GM18507 (cell line): Measurements from ENCODE around the gene CLMN.

Experiments
- DNase-seq: peaks from one replicate; pipeline ENCODE4 v3.0.0; 2011; ENCODE audit warnings: low read depth; ENCODE audit not compliant: insufficient read length; ENCODE audit errors: extremely low spot score
- FAIRE-seq: peaks from 2 replicates; lab custom pipeline; 2011; peaks lifted over from hg19 to GRCh38; lab: Jason Lieb, UNC

Gene CLMN

GRCh38 chr14:95323917-95324316, 4.2 kb upstream of the CLMN start:
- DNase-seq: no peak
- FAIRE-seq: no peak

DNA sequence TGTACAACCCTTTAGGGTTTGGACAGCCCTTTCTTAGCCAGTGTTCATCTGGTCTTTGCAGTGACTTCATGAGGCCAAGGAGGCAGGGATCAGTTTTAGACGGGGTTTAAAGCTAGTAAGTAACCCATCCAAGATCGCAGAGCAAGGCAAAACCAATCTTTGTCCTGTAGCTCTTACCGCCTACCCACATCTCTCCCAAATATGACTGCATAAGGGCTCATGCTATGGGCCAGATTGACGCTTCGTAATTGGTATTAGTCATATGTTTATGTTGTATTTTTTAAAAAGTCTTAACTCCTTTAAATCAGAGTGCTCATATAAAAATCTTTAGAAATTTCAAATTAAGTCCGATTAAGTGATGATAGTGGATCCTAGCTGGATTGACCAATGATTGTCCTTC, 3.7 kb upstream of the CLMN start:
- DNase-seq (no peak), FAIRE-seq (no peak)

- DNase-seq (no peak), FAIRE-seq (no peak)
Observed at GRCh38 chr14:95322651-95323050, 2.9 kb upstream of the CLMN start.

- FAIRE-seq (no peak), DNase-seq (no peak)
Observed at GRCh38 chr14:95321693-95322455, 2.2 kb upstream of the CLMN start.

DNA sequence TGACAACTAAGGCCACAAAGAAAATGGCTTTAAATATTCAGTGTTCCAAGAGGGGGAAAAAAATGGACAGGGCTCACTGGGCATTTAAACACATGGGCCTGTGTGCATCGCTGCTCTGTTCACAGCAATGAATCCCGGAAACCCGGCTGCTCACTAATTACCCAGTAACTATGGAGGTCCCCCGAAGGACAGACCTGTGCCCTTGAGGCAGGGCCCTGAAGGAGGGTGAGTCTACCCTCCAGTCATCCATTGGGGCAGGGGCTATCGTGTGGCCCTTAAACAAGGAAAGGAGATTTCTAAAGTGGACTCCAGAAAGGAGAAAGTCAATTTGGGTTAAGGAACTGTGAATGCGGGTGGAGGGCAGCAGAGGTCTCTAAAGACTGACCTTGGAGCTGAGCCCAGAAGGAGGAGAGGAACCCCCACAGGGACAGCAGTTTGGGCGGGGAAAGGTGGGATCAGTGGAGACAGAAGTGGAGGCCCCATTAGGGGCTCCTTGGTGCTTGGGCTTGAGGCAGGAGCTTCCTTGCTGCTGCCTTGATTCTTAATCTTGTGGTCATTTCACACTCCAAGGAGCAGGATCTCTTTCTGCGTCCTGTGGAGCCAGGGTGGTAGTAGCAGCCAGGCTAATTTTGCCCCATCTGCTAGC, 1.4 kb upstream of the CLMN start:
- FAIRE-seq: no peak
- DNase-seq: no peak

DNA sequence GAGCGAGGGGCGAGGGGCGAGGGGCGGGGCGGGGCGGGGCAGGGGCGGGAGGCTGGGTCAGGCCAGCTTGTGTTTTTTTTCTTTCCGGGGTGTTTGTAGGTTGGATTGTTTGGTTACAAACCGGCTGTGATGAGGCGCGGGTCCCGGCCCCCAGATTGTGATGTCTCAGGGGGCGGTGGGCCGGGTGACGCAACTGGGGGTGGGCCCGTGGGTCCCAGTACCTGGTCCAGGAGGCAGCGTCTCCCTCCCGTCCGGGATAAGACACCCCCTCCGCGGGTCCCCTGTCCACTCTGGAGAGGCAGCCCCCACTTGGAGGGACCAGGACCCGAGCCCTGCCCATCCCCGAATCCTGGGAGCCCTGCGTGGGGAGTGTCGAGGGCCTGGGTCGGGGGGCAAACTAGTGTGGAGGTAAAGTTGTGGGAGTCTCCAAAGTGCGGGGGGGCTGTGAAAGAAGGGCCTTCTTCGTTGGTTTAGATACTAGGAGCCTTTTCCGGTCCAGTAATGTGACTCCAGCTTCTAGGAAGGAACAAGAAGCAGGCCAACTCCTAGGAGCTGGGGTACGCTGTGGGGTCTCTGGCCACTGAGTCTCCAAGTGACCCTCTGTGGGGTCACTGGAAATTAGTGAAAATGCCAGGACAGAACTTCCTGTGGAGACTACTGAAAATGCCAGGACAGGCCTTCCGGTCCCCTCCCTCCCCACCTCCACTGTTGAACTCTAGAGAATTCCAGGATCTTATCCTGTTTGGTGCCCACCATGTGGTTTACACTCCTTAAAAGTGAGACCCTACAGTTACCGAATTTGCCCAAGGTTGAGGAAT, 579 bp upstream of the CLMN start:
- no peak for DNase-seq
- FAIRE-seq: no peak

DNA sequence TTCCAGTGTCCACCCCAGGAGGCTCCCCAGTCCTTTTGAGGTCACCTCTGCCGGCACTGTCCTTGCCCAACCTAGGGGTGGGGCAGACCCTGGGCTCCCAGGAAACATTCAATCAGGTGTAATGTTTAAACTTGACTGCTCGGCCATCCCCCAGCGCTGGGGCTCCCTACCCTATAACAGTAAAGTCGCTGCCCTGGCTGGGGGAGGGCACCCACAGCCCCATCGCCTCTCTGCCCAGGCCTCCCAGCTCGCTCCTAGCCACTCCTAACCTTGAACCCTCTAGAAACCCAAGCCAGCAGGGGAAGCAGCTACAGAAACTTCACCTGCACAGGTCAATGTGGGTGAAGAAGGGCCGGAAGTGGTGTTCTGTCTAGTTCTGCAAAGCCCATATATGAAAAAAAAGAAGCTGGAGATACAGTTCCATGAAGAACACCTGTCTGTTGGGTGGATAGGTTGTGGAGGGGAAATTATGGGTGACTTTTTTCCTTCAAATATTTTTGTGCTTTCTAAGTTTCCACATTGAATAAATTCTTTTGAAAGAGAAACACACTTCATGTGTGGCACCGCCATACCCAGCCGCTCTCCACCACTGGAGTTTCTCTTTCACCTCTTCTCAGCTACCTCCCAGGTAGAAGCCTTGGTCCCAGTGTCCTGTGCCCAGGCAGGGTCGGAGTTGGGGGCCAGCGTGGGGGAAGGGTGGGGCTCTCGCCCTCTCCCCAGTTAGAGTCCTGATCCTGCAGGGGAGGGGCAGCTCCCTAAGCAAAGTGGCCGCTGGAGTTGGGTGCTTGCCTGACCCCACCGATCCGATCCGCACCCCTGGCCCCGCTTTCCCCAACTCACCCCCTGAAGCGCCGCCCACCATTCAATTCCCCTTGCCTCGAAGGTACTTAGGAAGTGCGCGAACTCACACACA, 1.1 kb downstream of the CLMN start:
- DNase-seq (no peak), FAIRE-seq (peak; percentile 69)

DNA sequence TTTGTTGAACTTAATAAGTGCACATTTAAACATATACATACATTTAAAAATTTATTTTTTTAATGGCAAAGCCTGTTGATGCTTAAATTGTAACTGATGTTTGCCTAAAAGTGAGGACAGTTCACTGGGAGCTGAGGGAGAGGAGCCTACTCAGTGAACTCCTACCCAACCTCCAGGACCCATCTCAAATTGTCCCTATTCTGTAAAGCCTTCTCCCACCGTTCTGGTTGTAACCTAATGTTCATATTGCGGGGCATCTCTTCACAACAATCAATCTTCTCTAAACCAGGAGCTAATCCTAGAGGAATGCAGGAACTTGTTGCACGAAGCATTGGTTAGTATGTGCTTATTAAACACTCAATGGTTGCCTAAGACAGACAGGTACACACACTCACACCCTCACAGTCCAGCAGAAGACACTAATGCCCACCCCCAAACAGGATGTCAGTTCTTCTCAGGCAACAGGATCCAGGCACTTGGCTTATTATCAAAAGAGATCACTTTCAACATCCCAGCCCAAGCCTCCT, 1.8 kb downstream of the CLMN start:
- no peak for DNase-seq
- FAIRE-seq: no peak

- DNase-seq (no peak), FAIRE-seq (no peak)
Observed at GRCh38 chr14:95316821-95317220, 2.9 kb downstream of the CLMN start.

GRCh38 chr14:95315579-95315978, 4.1 kb downstream of the CLMN start:
- DNase-seq (no peak), FAIRE-seq (peak; percentile 26)

DNA sequence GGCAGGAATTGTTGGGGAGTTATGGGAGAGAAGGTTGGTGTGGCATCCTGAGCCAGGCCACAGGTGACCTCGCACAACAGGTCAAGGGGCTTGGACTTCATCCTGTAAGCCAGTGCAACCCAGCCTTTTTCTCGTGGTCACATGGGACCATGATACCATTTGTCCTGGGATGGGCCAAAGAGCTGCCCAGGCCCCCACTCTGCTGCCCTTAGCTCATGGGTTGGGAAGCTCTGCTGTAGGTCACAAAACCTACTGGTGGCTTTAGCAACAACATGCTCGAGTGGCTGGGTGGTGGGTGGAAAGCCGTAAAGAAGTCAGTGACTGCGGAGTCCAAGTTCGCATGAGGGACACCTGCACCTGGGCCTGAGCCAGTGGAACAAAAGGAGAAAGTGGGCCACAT, 4.6 kb downstream of the CLMN start:
- FAIRE-seq (peak; percentile 9), DNase-seq (no peak)

DNA sequence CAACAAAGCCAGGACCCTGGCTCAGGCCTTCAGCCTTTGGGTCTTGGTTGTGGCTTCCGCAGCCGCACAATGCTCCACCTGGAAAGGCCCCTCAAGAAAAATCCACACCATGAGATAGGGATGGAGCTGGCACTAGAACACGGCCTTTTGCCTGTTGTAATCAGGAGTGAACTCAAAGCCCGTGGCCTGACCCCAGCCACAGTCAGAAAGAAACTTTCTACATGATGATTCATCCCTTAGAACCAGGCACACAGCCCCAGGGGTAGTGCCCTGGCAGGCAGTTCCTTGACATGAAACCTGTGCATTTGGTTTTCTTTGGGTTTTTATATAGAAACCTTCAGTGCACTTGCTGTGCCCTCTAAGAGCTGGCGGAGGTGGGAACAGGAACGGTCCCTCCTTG, 5.1 kb downstream of the CLMN start:
- FAIRE-seq (peak; percentile 73), DNase-seq (no peak)

- peak; percentile 39 for FAIRE-seq
- no peak for DNase-seq
Observed at GRCh38 chr14:95313707-95314106, 6.0 kb downstream of the CLMN start.

DNA sequence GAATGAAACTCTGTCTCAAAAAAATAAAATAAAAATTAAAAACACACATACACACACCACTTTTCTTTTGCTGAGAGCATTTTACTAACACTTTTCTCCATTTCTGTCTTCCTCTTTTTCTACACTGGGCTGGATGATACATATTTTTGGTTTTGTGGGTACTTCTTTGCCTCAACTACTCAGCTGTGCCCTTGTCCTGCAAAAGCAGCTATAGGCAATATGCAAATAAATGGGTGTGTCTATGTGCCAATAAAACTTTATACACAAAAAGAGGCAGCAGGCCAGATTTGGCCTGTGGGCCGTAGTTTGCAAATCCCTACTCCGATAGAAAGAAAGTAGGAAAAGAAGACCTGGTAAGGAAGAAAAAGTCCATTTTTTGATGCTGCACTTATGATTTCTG, 6.5 kb downstream of the CLMN start:
- no peak for FAIRE-seq
- DNase-seq: no peak

DNA sequence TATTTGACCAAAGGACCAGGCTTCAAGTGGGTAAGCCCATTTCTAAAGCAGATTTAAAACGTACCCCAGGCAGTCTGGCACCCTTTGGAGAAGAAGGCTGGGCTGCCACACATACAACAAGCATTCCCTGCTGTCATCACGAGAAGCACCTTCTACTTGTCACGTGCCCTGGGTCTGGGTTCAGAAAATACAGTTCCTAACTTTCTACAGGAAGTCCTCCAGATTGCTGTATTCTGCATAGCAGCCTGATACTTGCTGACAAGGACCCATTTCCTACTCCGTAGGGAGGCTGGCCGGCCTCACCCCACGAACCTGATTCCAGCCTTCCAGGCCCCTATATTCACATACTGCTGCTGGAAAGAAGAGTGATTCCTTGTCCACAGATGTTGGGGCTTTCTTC, 7.4 kb downstream of the CLMN start:
- DNase-seq (no peak), FAIRE-seq (no peak)

DNA sequence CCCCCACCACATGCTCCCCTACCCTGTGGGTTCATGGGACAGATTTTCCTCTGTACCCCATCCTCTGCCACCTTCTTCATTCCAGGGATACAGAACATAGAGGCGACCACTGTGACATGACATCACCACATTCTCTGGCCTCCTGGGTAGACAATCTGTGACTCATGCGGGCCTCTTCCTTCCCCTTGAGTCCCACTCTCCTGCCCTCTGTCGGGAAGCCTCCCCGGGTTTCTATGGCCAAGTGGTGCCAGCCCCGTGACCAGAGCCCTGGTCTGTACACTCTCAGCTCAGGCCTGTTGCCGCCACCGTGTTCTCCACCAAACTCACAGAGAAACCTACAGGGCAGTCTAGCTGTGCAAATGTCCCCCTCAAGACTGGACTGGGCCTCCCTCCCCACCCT, 8.0 kb downstream of the CLMN start:
- DNase-seq (no peak), FAIRE-seq (no peak)

DNA sequence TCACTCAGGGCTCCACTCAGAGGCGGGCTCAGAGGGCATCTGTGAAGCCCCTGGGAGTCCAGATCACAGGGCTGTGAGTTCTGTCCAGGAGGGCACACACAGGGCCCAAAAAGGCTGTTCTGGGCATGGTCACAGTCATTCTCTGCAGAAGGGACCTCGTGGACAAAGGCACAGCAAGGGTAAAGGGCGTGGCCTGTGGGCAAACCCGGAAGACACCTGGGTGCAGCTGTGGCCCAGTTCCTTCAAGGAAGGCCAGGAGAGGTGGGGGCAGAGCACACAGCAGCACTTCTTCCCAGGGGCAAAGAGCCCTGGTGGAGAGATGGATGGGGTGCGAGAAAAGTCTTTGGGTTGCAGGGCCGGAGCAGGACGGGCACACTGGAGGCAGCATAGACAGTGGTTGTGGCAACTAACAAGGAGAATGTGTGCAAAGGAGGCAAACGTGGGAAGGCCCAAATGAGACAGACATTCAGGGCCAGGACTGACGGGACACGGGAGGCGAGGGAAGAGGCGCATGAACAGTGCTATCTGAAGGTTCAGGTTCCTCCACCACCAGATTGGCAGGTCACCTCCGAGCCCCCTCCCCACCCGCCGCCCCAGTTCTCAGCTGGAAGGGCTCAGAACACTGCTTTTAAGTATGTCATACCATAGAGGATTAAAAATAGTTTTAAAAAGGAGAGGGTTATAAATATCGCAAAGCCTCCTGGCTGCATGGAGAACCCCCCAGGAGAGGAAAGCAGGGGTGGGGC, 8.9 kb downstream of the CLMN start:
- FAIRE-seq: no peak

DNA sequence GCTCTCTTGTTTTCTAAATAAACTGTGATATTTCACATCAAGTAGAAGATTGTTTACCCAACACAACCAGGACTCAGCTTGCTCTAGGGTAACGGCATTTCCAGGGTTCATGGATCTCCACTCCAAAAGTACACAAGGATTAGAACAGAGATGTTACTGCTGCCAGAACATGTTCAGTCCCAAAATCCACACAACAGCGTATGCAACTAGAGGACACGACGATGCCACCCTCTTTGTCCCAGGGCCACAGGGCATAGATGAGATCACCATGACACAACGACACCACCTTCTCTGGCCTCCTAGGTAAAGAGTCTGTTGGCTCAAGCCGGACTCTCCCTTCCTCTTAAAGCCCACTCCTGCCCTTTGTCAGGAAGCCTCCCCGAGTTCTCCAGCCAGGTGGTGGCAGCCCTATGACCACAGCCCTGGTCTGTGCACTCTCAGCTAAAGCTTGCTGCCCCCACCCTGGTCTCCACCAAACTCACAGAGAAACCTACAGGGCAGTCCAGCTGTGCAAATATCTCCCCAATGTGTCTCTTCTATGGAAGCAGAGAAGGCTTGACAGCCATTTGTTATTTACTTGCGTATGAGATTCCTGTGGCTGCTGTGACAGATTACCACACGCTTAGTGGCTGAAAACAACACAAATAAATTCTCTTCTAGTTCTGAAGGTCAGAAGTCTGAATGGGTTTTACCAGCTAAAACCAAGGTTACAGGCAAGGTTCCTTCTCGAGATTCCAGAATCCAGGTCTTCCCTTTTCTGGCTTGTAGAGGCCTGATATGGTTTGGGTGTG, 10.3 kb downstream of the CLMN start:
- FAIRE-seq (no peak), DNase-seq (no peak)

More for the DNA sequence above, 8.9 kb downstream of the CLMN start:
- no peak for DNase-seq
